GM12801 (cell line): ENCODE measurements around the gene POLDIP3.

ENCODE experiments used
- TF ChIP-seq, protein P1 (sequence below): IDR thresholded peaks from one replicate; pipeline ENCODE4 v1.5.1; 2011; ENCODE audit warnings: control low read depth; ENCODE audit not compliant: insufficient read length; ENCODE audit errors: extremely low read depth

POLDIP3 gene

DNA sequence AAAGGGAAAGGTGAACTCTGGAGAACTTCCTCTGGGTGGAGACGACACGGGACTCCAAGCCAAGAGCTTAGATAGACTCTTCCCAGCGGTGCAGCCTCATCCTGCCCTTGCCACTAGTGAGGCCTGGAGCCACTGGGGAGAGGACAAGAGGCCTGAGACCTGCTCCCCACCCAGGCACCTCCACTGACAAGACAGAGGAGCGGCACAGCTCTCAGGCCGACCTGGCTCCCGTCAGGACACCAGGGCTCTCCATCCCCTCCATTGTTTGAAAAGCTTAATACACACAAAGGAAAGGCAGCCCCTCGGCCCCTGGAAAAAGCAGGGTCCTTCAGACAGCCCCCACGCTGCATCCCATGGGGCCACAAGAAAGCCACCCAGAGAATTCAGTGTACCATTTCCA, 29.6 kb downstream of the POLDIP3 start:
- TF ChIP-seq, protein P1, sequence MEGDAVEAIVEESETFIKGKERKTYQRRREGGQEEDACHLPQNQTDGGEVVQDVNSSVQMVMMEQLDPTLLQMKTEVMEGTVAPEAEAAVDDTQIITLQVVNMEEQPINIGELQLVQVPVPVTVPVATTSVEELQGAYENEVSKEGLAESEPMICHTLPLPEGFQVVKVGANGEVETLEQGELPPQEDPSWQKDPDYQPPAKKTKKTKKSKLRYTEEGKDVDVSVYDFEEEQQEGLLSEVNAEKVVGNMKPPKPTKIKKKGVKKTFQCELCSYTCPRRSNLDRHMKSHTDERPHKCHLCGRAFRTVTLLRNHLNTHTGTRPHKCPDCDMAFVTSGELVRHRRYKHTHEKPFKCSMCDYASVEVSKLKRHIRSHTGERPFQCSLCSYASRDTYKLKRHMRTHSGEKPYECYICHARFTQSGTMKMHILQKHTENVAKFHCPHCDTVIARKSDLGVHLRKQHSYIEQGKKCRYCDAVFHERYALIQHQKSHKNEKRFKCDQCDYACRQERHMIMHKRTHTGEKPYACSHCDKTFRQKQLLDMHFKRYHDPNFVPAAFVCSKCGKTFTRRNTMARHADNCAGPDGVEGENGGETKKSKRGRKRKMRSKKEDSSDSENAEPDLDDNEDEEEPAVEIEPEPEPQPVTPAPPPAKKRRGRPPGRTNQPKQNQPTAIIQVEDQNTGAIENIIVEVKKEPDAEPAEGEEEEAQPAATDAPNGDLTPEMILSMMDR: no peak

DNA sequence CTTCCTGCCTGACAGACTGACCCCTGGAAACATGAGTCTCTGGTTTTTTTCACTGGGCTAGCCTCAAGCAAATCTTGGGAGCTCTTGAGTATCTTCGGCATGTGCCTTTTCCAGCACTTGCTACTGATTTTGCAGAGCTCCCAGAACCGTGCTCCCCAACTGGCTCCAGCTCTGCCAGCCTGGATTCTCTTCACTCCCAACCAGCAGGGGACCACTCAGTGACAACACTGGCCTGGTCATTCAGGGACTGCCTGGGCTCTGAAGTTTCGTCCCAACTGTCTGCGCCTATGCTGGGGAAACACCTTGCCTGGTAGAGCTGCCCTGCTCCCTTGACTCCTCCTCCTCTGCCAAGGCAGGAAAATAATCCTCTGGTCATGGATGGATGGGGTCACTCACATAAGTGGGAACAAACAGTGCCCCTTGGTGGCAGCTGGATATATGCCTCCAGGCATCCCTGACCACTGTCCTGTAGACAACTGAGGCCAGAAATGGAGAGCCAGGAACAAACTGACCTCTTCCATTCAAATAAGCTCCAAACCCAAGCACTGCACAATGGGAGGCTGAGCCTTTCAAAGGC, 30.2 kb downstream of the POLDIP3 start:
- TF ChIP-seq, protein P1: no peak

DNA sequence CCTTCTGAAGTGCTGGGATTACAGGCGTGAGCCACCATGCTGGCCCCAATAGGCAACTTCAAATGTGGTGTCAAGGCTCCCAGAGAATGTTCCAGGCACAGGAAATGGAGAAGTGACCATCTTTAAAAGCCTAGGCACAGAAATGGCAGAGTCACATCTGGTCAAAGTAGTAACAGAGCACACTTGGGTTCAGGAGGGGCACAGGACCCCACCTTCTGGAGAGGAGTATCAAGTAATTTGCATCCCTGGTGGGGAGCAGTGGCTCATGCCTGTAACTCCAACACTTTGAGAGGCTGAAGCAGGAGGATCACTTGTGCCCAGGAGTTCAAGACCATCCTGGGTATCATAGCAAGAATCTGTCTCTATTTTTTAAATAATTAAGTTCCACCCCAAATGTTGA, 31.7 kb downstream of the POLDIP3 start:
- TF ChIP-seq, protein P1: no peak

DNA sequence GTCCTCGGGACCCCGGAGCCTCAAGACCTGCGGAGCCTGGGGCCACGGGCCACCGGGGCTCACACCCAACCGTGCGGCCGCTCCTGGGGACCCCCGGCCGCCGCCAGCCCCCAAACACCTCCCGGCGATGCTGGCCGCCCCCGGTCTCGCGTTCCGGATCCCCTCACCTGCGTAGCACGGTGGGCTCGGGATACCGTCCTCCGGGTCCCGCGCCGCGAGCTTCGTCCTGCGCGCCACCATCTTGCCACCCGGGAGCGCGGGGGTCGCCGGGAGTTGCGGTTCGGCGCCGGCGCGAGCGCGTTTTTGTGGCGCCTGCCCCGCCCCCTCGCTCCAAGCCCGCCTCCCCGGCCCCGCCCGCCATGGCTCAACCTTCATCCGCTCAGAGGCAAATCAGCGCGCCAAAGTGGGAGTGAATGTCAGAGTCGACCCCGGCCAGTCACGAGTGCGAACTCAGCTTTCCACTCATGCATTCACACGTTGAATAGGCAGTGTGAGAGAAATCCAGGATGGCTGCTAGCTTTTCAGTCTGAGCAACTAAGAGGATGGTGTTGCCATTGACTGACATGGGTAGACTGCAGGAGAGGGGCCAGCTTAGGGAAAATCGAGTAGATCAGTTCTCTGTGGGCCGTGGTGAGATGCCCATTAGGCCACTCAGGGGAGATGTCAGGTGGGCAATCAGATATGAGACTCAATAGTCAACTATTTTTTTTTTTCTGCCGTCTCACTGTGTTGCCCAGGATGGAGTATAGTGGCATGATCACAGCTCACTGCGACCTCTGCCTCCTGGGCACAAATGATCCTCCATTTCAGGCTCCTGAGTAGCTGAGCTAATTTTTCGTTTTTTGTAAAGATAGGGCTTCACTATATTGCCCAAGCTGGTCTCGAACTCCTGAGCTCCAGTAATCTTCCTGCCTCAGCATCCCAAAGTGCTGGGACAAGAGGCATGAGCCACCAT, 32.6 kb downstream of the POLDIP3 start:
- TF ChIP-seq, protein P1: no peak

DNA sequence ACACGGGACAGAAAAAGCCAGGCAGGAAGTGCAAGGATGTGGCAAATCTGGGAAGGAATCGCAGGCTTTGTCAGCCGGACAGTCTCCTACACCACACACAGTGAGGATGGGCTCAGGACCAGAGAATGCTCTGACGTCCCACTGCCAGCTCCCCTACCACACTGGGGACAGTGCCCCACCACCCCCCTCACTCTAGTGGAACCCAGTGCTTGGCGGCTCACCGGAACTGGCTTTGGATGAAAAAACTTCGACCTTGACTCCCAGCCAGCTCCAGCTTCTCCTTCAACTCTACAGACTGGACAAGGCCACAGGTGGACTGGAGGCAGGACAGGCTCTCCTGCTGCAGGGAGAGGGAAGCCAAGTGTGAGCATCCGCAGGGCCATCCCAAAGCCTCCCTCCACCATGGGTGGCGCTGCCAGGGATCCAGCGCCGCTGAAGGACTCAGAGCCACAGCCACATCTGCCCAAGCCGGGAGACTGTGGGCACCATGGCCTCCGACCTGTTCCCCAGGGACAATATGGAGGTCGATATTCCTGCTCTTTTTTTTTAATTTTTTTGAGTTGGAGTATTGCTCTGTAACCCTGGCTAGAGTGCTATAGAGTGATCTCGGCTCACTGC, 37.0 kb downstream of the POLDIP3 start:
- TF ChIP-seq, protein P1: no peak

DNA sequence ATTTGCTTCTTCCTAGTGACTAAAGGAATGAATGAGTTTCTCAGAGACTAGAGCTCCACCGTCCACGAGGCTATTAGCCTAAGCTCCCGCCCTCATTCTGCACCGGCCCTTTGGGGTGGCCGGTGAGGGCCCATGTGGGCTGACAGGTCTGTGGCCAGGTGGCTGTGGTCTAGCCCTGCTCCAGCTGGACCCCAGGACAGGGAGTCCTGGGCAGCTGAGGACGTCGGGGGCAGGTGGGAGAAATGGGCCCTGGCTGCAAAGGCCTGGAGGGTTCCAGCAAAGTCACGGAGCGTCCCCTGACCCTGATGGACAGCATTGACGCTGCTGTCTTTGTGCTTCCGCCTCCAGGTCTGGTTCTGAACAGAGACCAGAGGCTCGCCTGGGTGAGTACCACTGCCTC, 48.7 kb downstream of the POLDIP3 start:
- TF ChIP-seq, protein P1: no peak

DNA sequence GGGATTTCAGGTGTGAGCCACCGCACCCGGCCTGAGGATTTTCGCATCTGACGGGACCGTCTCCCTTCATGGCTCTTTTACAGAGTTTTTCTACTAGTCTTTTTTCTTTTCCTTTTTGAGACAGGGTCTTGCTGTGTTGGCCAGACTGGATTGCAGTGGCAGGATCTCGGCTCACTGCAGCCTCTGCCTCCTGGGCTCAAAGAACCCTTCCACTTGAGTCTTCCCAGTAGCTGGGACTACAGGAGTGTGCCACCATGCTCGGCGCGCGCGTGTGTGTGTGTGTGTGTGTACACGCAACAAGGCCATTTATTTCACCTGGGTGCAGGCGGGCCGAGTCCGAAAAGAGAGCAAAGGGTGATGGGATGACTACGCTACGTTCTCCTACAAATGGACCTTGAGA, 50.0 kb downstream of the POLDIP3 start:
- TF ChIP-seq, protein P1: no peak
